Natural killer cell (primary cell): ENCODE results near the gene ADRA2C. TPM values are rescaled to one million over a fixed set of nuclear protein-coding genes. Genes with fewer than 3 reads are reported as not detected.

Experiments used
- ATAC-seq, 3 donors: fragments of 150-1000 bp in 2 of 3; fragments of 200-7000 bp in 1 of 3; cut with Tn5 transposase; 1 replicate in 1 of 3; 2 replicates in 2 of 3; pipeline ENCODE4 v1.10.0; 2021; ENCODE audit warnings: mild to moderate bottlenecking in 2 of 3, moderate library complexity in 2 of 3
- DNase-seq, 2 donors: peaks; one replicate each; pipeline versions ENCODE4 v3.0.0 to v3.0.0-alpha.2; 2013 to 2021; ENCODE audit warnings: mixed read lengths in 1 of 2
- H3K27ac ChIP-seq: one replicate; pipeline ENCODE4 v1.5.1; 2013; ENCODE audit warnings: mild to moderate bottlenecking, low read length
- H3K27me3 ChIP-seq: one replicate; pipeline ENCODE4 v1.6.1; 2013; ENCODE audit warnings: low read length; ENCODE audit not compliant: control insufficient read depth, insufficient read depth
- H3K36me3 ChIP-seq: one replicate; pipeline ENCODE4 v1.6.1; 2013; ENCODE audit warnings: low read length; ENCODE audit not compliant: control insufficient read depth, insufficient read depth
- H3K4me1 ChIP-seq: one replicate; pipeline ENCODE4 v1.6.1; 2013; ENCODE audit warnings: low read length; ENCODE audit not compliant: control insufficient read depth, insufficient read depth
- H3K4me3 ChIP-seq: one replicate; pipeline ENCODE4 v1.5.1; 2013; ENCODE audit warnings: low read length
- H3K9me3 ChIP-seq: one replicate; pipeline ENCODE4 v1.6.1; 2013; ENCODE audit warnings: low read length; ENCODE audit not compliant: control insufficient read depth, insufficient read depth
- H3K27ac Mint-ChIP-seq, 2 donors: one replicate each; pipeline ENCODE4 v1.8.0; 2022; ENCODE audit warnings: mild to moderate bottlenecking in 2 of 2, mixed read lengths in 2 of 2, moderate library complexity in 1 of 2
- H3K27me3 Mint-ChIP-seq, 2 donors: one replicate each; pipeline ENCODE4 v1.8.0; 2022; ENCODE audit warnings: low read depth in 2 of 2, mixed read lengths in 2 of 2
- H3K36me3 Mint-ChIP-seq: one replicate; pipeline ENCODE4 v1.8.0; 2022; ENCODE audit warnings: mixed read lengths
- H3K4me1 Mint-ChIP-seq, 2 donors: one replicate each; pipeline ENCODE4 v1.8.0; 2022; ENCODE audit warnings: mixed read lengths in 2 of 2
- H3K4me3 Mint-ChIP-seq: one replicate; pipeline ENCODE4 v1.8.0; 2022; ENCODE audit warnings: mild to moderate bottlenecking, moderate library complexity, mixed read lengths
- H3K9me3 Mint-ChIP-seq, 2 donors: one replicate each; pipeline ENCODE4 v1.8.0; 2022; ENCODE audit warnings: mixed read lengths in 2 of 2
- WGBS: methylation state at CpG from one replicate; pipeline ENCODE4 v1.1.7; 2013; ENCODE audit warnings: missing lambda C conversion rate; ENCODE audit not compliant: insufficient coverage; 5-methylcytosine and 5-hydroxymethylcytosine counted together
- intact Hi-C: fragments of 100-400 bp; cut with micrococcal nuclease; formaldehyde crosslinking; loops from one replicate; pipeline ENCODE4 v1.14.2; 2022
- total RNA-seq, 4 donors: library from RNA; stranded (reverse); fragments of 120-200 nt in 1 of 4; gene quantifications; one replicate each; pipeline versions ENCODE4 v1.2.3 to v1.2.4, GENCODE V29; 2013 to 2022
- TF ChIP-seq, protein P1 (sequence below): fragments of 200-600 bp; IDR thresholded peaks from one replicate; pipeline ENCODE4 v1.8.0; 2022; ENCODE audit warnings: antibody characterized with exemption

The ADRA2C gene
- total RNA-seq, 3 donors from 2014 or later (not counting 1 experiment from before 2014, with no cell fraction given) = not detected

- WGBS = 92% methylated on average over 6 of the region's 17 CpGs
- Mint-ChIP-seq H3K9me3 (no peaks in the 10 kb centered on the region), H3K4me3 (no peak overlapping the region), H3K4me1 (no peaks in the 10 kb centered on the region), H3K27ac (no peak overlapping the region), H3K36me3 (no peaks in the 10 kb centered on the region), H3K27me3 (peaks cover 8 to 11% of the 10 kb centered on the region in 2 donors)
- Histone ChIP-seq H3K9me3 (no peaks in the 10 kb centered on the region), H3K27ac (no peak overlapping the region), H3K27me3 (no peaks in the 10 kb centered on the region), H3K4me1 (no peaks in the 10 kb centered on the region), H3K36me3 (no peaks in the 10 kb centered on the region), H3K4me3 (no peak overlapping the region)
- TF ChIP-seq, protein P1, sequence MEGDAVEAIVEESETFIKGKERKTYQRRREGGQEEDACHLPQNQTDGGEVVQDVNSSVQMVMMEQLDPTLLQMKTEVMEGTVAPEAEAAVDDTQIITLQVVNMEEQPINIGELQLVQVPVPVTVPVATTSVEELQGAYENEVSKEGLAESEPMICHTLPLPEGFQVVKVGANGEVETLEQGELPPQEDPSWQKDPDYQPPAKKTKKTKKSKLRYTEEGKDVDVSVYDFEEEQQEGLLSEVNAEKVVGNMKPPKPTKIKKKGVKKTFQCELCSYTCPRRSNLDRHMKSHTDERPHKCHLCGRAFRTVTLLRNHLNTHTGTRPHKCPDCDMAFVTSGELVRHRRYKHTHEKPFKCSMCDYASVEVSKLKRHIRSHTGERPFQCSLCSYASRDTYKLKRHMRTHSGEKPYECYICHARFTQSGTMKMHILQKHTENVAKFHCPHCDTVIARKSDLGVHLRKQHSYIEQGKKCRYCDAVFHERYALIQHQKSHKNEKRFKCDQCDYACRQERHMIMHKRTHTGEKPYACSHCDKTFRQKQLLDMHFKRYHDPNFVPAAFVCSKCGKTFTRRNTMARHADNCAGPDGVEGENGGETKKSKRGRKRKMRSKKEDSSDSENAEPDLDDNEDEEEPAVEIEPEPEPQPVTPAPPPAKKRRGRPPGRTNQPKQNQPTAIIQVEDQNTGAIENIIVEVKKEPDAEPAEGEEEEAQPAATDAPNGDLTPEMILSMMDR = no peak
- DNase-seq (no peak), ATAC-seq (no peak)
- intact Hi-C loops = no loop called here
Measured at GRCh38 chr4:3730422-3731190, 35.6 kb upstream of the ADRA2C start.

DNA sequence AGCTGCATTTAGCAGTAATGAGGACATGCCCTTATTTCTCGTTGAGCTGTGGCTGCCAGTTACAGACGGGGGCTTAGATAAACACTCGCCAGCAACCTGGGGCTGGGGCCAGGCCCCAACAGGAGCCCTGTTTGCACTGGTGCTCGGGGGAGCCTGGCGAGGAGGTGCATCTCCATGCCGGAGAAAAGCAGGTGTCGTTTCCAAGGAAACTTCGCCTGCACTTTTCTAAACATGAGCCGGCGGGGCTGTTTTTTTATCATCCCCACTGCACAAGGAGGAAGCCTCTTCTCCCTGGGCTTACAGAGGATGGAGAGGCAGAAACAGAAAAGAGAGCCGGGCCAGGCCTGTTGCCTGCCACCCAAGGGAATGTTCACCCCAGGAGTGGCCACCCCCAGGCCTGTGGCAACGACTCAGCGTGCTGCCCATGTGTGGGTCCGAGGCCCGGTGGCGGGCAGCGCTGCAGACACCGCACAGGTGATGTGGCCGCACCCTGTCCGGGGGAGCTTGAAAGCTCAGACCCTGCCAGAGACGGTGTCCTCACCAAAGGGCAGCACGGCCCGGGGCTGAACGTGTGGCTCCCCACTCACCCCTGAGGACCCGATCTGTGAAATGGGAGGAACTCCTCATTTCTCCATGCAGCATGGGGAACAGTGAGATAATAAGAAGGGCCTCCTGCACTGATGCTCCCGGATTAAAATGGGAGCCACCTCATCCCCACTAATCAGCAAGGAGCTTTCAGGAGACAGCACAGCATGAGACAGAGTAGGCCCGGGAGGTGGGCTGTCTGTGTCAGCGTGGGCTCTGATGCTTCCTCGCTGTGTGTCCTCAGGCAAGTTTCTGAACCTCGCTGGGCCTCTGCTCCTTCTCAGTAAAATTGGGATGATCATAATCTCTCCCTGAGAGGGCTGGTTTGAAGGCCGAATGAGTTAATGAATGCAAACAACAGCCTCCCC is 33.8 kb upstream of the ADRA2C start:
- no peak for DNase-seq
- Mint-ChIP-seq H3K27ac (no peak overlapping the region), H3K27me3 (peaks cover 11 to 15% of the 10 kb centered on the region in 2 donors), H3K36me3 (no peaks in the 10 kb centered on the region), H3K9me3 (no peaks in the 10 kb centered on the region), H3K4me1 (no peaks in the 10 kb centered on the region), H3K4me3 (no peak overlapping the region)
- no peak overlapping the region for H3K27ac ChIP-seq
- H3K36me3 ChIP-seq = no peaks in the 10 kb centered on the region
- WGBS = 84% methylated on average over 31 of the region's 31 CpGs
- no peaks in the 10 kb centered on the region for H3K9me3 ChIP-seq
- TF ChIP-seq, protein P1 = no peak
- intact Hi-C loops = no loop called here
- no peak for ATAC-seq
- no peaks in the 10 kb centered on the region for H3K4me1 ChIP-seq
- no peaks in the 10 kb centered on the region for H3K27me3 ChIP-seq
- H3K4me3 ChIP-seq = no peak overlapping the region

DNA sequence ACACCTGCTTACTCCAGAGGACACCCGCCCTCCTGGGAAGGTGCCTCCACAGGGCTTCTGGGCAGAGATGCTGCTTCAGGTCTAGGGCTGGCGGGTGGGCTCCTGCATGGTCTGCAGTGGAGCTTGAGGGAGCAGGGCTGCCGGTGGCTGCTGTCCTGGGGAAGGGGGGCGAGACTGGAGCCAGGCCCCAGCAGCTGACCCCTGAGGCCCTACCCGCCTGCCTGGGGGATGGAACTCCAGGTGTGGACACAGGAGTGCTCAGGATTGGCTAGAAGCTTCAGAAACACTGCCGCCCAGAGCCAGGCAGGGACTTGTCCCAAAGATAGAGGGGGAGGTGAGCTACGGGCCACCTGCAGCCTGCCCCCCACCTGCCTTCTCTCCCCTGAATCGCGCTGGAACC is 33.0 kb upstream of the ADRA2C start:
- Histone ChIP-seq H3K9me3 (no peaks in the 10 kb centered on the region), H3K36me3 (no peaks in the 10 kb centered on the region), H3K4me3 (no peak overlapping the region), H3K4me1 (no peaks in the 10 kb centered on the region), H3K27ac (no peak overlapping the region), H3K27me3 (no peaks in the 10 kb centered on the region)
- TF ChIP-seq, protein P1 = no peak
- WGBS = 60% methylated on average over 9 of the region's 9 CpGs
- intact Hi-C loops = no loop called here
- Mint-ChIP-seq H3K4me1 (no peaks in the 10 kb centered on the region), H3K4me3 (no peak overlapping the region), H3K36me3 (no peaks in the 10 kb centered on the region), H3K27ac (no peak overlapping the region), H3K27me3 (peaks cover 11 to 15% of the 10 kb centered on the region in 2 donors), H3K9me3 (no peaks in the 10 kb centered on the region)
- no peak for ATAC-seq
- no peak for DNase-seq
